HG02571 (cell line): Measurements from ENCODE around the gene ASPM.
"Not testable (repeated sequence)": the region's sequence is repeated elsewhere in the genome, so short reads cannot be mapped to it uniquely, and the experiment has no call there.

Source experiments
- ATAC-seq: cut with Tn5 transposase; IDR thresholded peaks from one replicate; pipeline ENCODE4 v1.9.1; 2021; ENCODE audit warnings: mild to moderate bottlenecking, moderate library complexity; ENCODE audit not compliant: unreplicated experiment

Gene ASPM

GRCh38 chr1:197083474-197083873, 63.0 kb downstream of the ASPM start:
- ATAC-seq: no peak

- no peak for ATAC-seq
Measured at GRCh38 chr1:197081117-197081753, 65.2 kb downstream of the ASPM start.

GRCh38 chr1:197080323-197080722, 66.1 kb downstream of the ASPM start:
- no peak for ATAC-seq

- ATAC-seq: no peak
Measured at GRCh38 chr1:197076585-197076984, 69.9 kb downstream of the ASPM start.

GRCh38 chr1:197073978-197074377, 72.5 kb downstream of the ASPM start:
- ATAC-seq: no peak

- ATAC-seq: no peak
Measured at GRCh38 chr1:197067457-197067818, 79.0 kb downstream of the ASPM start.

- no peak for ATAC-seq
Measured at GRCh38 chr1:197066719-197067456, 79.6 kb downstream of the ASPM start, which contains the start of gene F13B. Gene F13B, minus strand, starts transcription at chr1:197067260. Its CDS starts 37 bp downstream, at chr1:197067223.

GRCh38 chr1:197066277-197066676, 80.2 kb downstream of the ASPM start:
- no peak for ATAC-seq

GRCh38 chr1:197065559-197065958, 80.9 kb downstream of the ASPM start:
- no peak for ATAC-seq

GRCh38 chr1:197063212-197063611, 83.3 kb downstream of the ASPM start:
- no peak for ATAC-seq

- ATAC-seq: peak; percentile 86
Measured at GRCh38 chr1:197062692-197063091, 83.8 kb downstream of the ASPM start.

GRCh38 chr1:197049100-197049499, 97.4 kb downstream of the ASPM start:
- no peak for ATAC-seq

- no peak for ATAC-seq
Measured at GRCh38 chr1:197042676-197043341, 103.7 kb downstream of the ASPM start.

GRCh38 chr1:197041486-197042353, 104.7 kb downstream of the ASPM start:
- ATAC-seq: peak; percentile 74

- no peak for ATAC-seq
Measured at GRCh38 chr1:197036861-197037260, 109.6 kb downstream of the ASPM start.

GRCh38 chr1:197034631-197035339, 111.7 kb downstream of the ASPM start:
- ATAC-seq: not testable (repeated sequence)
